GM18861 (cell line): ENCODE data around the gene SLC16A12.
A peak's percentile ranks its signal among the peaks of the same experiment; 100 is the strongest.
"Not testable (repeated sequence)": the region's sequence is repeated elsewhere in the genome, so short reads cannot be mapped to it uniquely, and the experiment has no call there.

Experiments
- ATAC-seq: cut with Tn5 transposase; IDR thresholded peaks from one replicate; pipeline ENCODE4 v1.9.1; 2021; ENCODE audit not compliant: unreplicated experiment

Gene SLC16A12

DNA sequence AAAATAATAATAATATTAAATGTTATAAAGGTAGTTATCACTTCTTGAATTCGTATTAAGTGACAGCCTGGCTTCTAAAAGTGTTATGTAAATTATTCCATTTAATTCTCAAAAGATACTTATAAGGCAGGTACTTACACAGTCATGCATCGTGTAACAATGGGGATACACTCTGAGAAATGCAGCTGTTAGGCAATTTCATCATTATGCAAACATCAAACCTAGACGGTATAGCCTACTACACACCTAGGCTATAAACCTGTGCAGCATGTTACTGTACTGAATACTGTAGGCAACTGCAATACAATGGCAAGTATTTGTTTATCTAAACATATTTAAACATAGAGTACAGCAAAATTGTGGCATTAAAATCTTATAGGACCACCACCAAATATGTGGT is 141.5 kb downstream of the SLC16A12 start:
- no peak for ATAC-seq

DNA sequence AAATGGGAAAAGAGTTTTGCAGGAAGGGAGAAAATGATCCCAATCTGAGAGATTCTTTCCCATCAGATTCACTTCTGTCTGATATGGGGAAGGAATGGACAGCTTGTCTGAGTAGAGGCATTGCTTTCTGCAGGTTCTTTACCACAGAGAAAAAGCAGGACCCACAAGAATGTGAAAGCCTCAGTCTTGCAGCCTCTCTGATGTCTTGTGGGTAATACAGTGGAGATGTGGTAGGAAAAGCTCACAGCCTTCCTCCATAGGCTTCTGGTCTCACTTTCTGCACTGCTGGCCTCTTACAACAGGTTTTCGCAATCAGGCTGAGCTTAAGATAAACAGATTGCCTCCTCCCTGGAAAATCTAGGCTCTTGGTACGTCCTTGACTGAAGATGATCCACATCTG is 142.4 kb downstream of the SLC16A12 start:
- ATAC-seq: no peak

DNA sequence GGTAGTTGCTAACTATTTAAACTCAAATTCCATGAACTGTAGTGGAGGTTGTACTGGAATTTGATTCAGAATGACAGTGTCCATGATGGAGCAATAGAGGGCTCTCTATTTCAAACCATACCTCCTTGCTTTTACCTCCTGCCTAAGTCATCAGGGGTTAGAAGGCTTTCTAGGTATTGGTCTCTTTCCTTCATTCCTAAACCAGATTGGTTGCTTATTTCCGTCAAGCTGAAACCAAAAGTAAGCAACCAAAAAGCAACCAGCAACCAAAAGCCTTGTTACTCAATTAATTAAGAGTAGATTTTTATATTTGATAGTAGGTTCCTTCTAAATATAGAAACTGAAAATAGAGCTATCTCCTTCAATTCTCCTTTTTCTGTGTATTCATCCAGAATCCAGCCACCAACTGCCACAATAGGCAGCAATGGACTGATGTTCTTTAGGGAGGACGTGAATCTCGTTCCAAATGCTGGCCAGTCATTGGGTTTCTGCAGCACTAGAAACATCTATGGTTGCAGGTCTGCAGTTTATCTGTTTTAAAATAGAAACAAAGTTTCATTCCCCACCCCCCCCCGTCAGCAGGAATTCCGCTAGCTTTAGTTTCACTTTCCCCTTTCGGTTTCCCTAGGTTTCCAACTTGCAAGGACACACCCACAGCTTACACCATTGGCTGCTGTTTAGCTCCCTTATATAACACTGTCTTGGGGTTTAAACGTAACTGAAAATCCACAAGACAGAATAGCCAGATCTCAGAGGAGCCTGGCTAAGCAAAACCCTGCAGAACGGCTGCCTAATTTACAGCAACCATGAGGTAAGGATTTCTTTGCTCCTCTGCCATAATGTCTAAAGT is 143.3 kb downstream of the SLC16A12 start, which contains the start of gene IFIT1:
IFIT1 (plus strand) TSS at position 717 of the 850 bp plus-strand sequence; CDS start at position 807, 90 bp downstream.
- ATAC-seq: peak; percentile 72

DNA sequence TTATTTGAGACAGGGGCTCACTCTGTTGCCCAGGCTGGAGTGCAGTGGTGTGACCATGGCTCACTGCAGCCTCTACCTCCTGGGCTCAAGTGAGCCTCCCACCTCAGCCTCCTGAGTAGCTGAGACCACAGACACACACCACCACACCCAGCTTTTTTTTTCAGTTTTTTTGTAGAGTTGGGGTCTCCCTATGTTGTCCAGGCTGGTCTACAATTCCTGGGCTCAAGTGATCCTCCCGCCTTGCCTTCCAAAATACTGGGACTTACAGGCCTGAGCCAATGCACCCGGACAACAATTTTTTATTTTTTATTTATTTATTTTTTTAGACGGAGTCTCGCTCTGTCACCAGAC is 144.2 kb downstream of the SLC16A12 start:
- not testable (repeated sequence) for ATAC-seq

DNA sequence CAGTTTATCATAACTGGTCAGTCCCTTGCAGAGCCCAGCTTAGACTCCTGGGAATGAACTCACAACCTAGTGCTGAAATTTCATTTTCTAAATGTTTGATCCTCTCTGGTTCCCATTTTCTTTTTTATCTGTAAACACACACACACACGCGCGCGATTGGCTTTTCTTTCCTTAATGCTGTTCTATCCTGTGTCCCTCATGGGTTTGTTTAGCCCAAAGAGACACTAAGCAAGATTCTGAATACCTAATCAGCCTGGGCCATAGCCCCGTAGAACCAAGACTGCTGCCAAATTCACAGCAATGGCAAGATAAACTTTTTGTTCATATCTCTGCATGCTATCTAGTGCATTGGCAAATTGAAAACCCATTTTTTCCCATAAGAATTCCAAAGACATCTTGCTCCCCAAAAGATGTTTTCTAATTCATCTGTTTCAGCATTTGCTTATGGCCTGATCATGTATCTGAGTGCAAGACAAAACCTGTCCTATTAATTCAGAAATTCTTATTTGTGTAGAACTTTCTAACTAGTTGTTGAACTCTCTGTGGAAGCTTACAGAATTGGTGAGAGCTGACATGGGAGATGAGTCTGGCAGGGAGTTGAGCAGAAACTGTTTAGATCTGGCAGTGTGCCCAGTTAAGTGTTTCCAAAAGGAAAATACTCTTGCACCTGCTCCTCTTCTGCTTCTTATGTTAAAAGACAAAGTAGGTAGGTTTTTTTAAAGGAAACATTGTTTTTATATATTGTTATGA is 144.7 kb downstream of the SLC16A12 start:
- ATAC-seq: no peak

DNA sequence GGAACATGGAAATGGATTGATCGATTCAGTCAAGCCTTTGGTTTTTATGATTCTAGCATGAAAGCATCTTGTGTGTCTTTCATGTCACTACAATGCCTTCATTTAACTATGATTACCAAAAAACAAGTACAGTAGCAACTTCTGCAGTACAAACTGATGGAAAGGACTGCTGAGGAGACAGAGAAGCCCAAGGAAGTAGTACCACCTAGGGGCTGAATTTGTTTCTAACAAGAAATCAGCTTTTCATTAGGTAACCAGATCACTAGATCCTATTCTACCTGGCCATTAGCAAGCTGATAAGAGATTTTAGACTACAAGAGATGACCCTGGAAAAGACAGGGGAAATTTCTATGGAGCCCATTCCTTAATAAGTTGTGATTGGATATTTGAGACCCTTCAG is 146.1 kb downstream of the SLC16A12 start:
- ATAC-seq: peak; percentile 32

DNA sequence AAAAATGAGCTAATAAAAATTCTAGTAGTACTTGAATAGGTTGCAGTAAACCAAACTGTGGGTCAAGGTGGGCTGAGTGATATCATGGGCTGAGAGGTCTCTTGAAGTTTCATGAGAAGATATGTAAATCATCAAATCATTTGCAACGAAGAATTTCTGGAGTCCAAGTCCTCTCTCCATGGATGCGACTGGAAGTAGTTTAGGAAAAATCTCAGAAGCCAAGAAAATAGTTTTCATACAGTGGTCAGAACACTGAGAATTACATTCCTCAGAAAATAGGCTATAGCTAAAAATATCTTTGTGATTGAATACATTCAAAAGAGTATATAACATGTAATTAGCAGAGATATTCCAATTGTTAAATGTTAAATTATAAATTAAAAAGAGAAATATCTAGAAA is 146.6 kb downstream of the SLC16A12 start:
- no peak for ATAC-seq

DNA sequence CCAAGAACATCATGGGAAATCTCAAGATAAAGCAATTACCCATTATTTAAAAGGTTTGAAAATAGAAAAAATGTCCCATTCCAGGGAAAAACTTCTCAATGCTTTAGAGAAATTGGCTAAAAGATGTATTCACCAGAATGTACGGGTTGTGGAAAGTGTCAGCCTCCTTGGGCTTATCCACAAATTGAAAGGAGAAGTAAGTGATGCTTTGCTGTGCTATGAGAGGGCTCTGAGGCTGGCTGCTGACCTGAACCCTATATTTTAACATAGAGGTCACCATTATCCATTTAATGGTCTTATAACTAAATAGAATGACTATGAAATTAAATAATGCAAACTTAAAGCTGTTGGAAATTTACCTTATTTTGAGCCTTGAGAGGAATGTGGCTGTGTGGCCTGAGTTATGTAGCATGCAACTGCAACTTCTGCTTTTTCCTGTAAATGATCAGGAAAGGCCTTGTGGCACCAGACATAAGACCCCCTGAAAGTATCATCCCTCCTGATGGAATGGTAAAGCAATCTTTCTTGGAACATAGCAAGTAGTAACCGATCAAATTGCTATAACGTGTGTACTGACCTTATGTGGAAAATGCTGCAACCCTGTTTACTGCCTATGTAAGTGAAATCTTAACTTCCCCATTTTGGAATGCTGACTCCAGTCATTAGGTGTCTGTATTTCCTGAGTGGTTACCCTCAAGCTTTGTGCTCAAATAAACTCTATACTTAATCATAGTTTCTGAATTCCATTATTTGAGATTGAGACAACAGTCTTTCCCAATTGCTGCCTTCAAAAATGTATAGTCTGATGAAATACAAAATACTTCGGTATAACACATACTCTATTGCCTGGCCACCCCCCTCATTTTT is 150.7 kb downstream of the SLC16A12 start:
- no peak for ATAC-seq

DNA sequence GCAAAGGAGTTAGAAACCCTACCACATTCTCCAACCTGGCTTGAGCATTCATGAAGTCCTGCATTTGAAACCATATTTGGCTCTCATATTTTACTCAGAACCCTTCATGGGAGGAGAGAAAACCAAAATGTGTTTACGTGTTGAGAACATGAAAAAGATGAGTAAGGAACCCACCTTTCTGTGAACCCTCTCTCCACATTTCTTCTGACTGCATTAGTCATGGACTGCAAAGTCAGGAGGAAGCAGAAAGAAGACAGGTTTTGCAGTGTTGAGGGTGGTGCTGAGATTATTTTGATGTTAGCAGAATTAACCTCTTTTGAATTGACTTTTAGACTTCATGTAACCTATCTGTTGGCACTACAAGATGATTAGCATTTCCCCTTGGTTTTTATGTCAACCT is 152.6 kb downstream of the SLC16A12 start:
- ATAC-seq: no peak
